Heart right ventricle (tissue), 16 donors: ENCODE data around the gene BRD4. TPM values are rescaled to one million over a fixed set of nuclear protein-coding genes. Genes with fewer than 3 reads are reported as not detected.

Experiments used
- ATAC-seq, 8 donors: fragments of 200-7000 bp; cut with Tn5 transposase; one replicate each; pipeline ENCODE4 v1.9.1; 2020; ENCODE audit warnings: mild to moderate bottlenecking in 8 of 8, moderate library complexity in 8 of 8, moderate number of reproducible peaks in 1 of 8
- DNase-seq, 2 donors: peaks; one replicate each; pipeline ENCODE4 v3.0.0-alpha.2; 2020
- H3K27ac ChIP-seq, 10 donors: fragments of 200-600 bp; sonication (generic) in 2 of 10; one replicate each; pipeline versions ENCODE4 v1.5.0 to v1.8.0; 2020 to 2022; ENCODE audit warnings: mild to moderate bottlenecking in 3 of 10
- H3K27me3 ChIP-seq, 7 donors: fragments of 200-600 bp; one replicate each; pipeline ENCODE4 v1.8.0; 2021 to 2022; ENCODE audit warnings: mild to moderate bottlenecking in 2 of 7
- H3K36me3 ChIP-seq, 9 donors: fragments of 200-600 bp; sonication (generic) in 1 of 9; one replicate each; pipeline versions ENCODE4 v1.5.0 to v1.8.0; 2020 to 2022; ENCODE audit warnings: mild to moderate bottlenecking in 2 of 9
- H3K4me1 ChIP-seq, 9 donors: fragments of 200-600 bp; sonication (generic) in 1 of 9; one replicate each; pipeline versions ENCODE4 v1.5.0 to v1.8.0; 2020 to 2022; ENCODE audit warnings: mild to moderate bottlenecking in 4 of 9
- H3K4me3 ChIP-seq, 10 donors: fragments of 200-600 bp; sonication (generic) in 2 of 10; one replicate each; pipeline versions ENCODE4 v1.5.0 to v1.8.0; 2020 to 2022; ENCODE audit warnings: mild to moderate bottlenecking in 7 of 10, moderate library complexity in 2 of 10
- H3K9me3 ChIP-seq, 11 donors: fragments of 200-600 bp in 10 of 11; sonication (generic) in 2 of 11; one replicate each; pipeline versions ENCODE4 v1.5.0 to v1.8.0; 2013 to 2022; ENCODE audit warnings: mild to moderate bottlenecking in 2 of 11, control low read depth in 1 of 11, moderate library complexity in 1 of 11
- CTCF ChIP-seq, 9 donors: fragments of 200-600 bp; sonication (generic) in 2 of 9; IDR thresholded peaks; one replicate each; pipeline versions ENCODE4 v1.5.0 to v1.8.0; 2021 to 2022; ENCODE audit warnings: antibody characterized with exemption in 9 of 9, mild to moderate bottlenecking in 5 of 9, moderate library complexity in 1 of 9
- WGBS, 2 donors: extraction: QIAGEN DNeasy Blood & Tissue Kit; methylation state at CpG; one replicate each; pipeline ENCODE4 v1.1.7; 2013; ENCODE audit warnings: inconsistent platforms in 1 of 2; 5-methylcytosine and 5-hydroxymethylcytosine counted together
- intact Hi-C, 10 donors: fragments of 100-400 bp; cut with DNase I; formaldehyde crosslinking; loops; one replicate each; pipeline versions ENCODE4 v1.11.1 to v1.14.2; 2022
- polyA plus RNA-seq, 2 donors: library from polyadenylated mRNA; stranded (reverse); fragments of 200-250 nt; gene quantifications; one replicate each; pipeline ENCODE4 v1.2.3, GENCODE V29; 2013
- total RNA-seq, 10 donors: library from RNA; stranded (reverse); fragmentation: NEBNext Ultra II Directional in 3 of 10; extraction: Animal tissue kit (Norgen Biotek cat#: 25700) in 3 of 10; gene quantifications; one replicate each; pipeline versions ENCODE4 v1.2.1 to v1.2.4, GENCODE V29; 2021 to 2023
- donor health status: Arrhythmogenic right ventricular cardiomyopathy.
- donor health status: ischemic (EF 13 %, LVEDD 7.1; RV severe dilation, severe dysfunction).
- donor health status: healthy with polysubstance abuse.
- donor health status: DM: no; HTN: yes; CAD: no.
- donor health status: DM: no; HTN: no; CAD: no.
- donor health status: ischemic (EF 25% LVEDD 6.9; RV normal size, moderate dysfunction).
- donor health status: ischemic (EF 25% LVEDD 5.7; RV mildly dilated, moderate dysfunction).
- donor health status: healthy.
- donor health status: DM: yes; HTN: yes; CAD: no.
- donor health status: Ischemic cardiomyopathy.
- donor health status: ischemic (EF 35%, LVEDD 5.7; RV mildly dilated, moderate dysfunction).
- donor health status: nonischemic (EF 11% LVEDD 7.7; RV severe dilation, severe dysfunction).
- donor health status: DM: yes; HTN: yes; CAD: no.
- donor health status: PGD.
- donor health status: ischemic (EF 29% LVEDD 5.4; RV normal size, mild dysfunction).
- donor health status: nonischemic (EF 23%, LVEDD 6.1; RV moderate dilation, normal function).

The BRD4 gene
- total and polyA plus RNA-seq, 12 donors: 31.2 to 85.1 (median 53.6) TPM

DNA sequence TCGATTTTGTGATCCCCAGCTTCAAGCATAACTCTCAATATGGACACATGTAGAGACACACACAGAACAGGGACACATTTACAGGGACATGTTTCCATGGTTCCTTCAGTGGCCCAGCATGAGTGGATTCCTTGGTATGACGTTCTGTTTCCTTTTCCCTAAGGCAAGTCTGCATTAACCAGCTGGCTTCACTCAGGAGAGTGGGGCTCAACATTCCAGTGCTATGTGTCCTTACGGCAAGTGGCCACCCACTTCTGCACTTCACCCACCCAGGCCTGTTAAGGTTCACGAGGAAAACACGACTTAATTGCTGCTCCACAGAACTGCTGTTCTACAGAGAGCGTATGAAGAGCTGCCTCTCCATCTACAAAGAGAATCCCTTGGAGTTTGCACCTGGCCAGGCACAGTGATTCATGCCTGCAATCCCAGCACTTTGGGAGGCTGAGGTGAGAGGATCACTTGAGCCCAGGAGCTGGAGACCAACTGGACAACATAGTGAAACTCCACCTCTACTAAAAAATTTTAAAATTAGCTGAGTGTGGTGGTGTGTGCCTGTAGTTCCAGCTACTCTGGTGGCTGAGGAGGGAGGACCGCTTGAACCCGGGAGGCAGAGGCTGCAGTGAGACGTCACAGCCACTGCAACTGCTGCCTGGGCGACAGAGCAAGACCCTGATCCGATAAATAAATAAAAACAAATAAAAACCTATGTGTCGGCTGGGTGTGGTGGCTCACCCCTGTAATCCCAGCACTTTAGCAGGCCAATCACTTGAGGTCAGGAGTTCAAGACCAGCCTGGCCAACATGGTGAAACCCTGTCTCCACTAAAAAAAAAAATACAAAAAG, 32.5 kb downstream of the BRD4 start:
- Histone ChIP-seq H3K27ac (peak overlapping the region in 1 of 10 donors; percentile 11), H3K36me3 (peaks cover 0 to 9% (median 0%) of the 10 kb centered on the region in 9 donors), H3K4me1 (peaks cover 38 to 99% (median 94%) of the 10 kb centered on the region in 9 donors), H3K27me3 (no peaks in the 10 kb centered on the region), H3K9me3 (no peaks in the 10 kb centered on the region), H3K4me3 (no peak overlapping the region)
- TF ChIP-seq CTCF (IDR thresholded peaks at IDR 0.05): no peak
- 79 to 85% methylated on average over 12 of the region's 12 CpGs for WGBS, 2 donors
- ATAC-seq (peak in 1 of 8 donors; percentile 17), DNase-seq (no peak)
- intact Hi-C loops: no loop called here

DNA sequence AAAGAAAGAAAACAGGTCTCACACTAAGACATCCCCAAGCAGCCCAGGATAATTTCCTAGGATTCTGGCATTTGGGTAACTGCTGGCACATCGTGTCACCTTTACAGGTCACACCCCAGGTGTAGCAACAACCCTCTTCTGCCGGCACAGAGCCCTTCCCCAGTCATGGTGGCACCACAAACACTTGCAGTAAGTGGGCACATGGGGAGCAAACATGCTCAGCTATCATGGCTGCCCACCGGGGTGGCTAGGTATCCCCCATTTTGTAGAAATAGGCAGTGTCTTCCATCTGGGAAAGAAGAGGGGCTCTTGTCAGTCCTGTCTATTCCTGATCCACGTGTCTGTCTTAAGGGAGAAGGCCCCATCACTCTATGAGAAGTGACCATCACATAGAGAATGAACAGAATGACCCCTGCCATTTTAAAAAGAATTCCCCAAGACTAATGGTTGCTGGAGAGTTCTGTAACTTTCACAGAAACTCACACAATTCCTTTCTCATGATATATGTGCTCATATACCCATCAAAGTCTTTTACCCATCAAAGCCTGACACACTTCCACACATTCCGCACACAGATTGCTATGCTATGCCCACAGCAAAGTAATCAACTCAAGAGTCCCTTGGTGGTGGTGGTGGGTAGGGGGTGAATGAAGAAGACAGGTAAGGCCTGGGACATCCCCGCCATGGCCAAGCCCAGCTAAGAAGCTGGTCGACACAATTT, 33.3 kb downstream of the BRD4 start:
- 79 to 87% methylated on average over 7 of the region's 7 CpGs for WGBS, 2 donors
- DNase-seq: no peak
- Histone ChIP-seq H3K9me3 (no peaks in the 10 kb centered on the region), H3K4me1 (peaks cover 43 to 99% (median 94%) of the 10 kb centered on the region in 9 donors), H3K36me3 (peaks cover 0 to 9% (median 0%) of the 10 kb centered on the region in 9 donors), H3K27me3 (no peaks in the 10 kb centered on the region), H3K4me3 (no peak overlapping the region), H3K27ac (peak overlapping the region in 2 of 10 donors; percentile 11 to 15)
- TF ChIP-seq CTCF (IDR thresholded peaks at IDR 0.05): no peak
- intact Hi-C loops: no loop called here
- ATAC-seq: no peak

DNA sequence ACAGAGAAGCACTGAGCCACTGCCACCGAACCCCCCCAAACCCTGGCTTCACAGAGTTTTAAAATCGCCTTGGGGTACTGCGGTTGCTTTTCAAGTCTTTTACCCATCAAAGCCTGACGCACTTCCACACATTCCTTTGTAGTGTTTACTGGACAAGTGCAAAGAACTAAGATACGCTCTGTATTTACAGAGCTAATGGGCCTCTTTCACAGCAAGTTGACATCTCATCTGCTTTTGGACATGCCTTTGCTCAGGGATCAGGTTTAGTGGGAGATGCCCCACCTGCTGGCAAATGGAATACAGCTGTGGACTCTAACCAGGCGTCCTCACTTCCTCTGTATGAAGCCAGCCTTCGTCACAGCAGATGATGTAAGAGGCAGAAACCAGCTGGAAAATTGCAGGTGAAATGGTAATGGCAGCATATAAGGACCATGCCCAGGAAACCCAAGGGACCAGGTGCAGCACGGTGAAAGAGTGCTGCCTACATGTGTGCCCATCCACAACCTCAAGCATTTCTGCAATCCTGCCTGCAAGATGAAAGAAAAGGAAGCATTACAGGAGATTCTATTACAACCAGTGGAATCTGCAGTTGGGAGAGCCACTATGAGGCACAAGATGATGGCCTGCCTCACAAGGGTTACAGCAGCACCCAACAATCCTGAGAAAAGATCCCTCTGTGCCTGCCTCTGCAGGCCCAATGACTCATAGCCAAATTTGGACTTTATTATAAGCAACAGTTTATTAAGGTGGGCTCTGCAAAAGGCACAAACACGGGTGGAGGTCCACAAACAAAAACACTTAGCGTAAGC, 34.7 kb downstream of the BRD4 start:
- WGBS, 2 donors: 52 to 54% methylated on average over 10 of the region's 10 CpGs
- ATAC-seq: no peak

More for the DNA sequence above, 34.7 kb downstream of the BRD4 start:
- H3K4me1 ChIP-seq: peaks cover 48 to 100% (median 94%) of the 10 kb centered on the region in 9 donors
- no peaks in the 10 kb centered on the region for H3K9me3 ChIP-seq
- H3K4me3 ChIP-seq: no peak overlapping the region
- peak overlapping the region in 2 of 10 donors; percentile 53 to 60 for H3K27ac ChIP-seq
- H3K36me3 ChIP-seq: peaks cover 0 to 9% (median 0%) of the 10 kb centered on the region in 9 donors
- intact Hi-C loops: no loop called here
- TF ChIP-seq CTCF (IDR thresholded peaks at IDR 0.05): no peak
- no peak for DNase-seq
- H3K27me3 ChIP-seq: no peaks in the 10 kb centered on the region
